SK-N-SH (cell line): ENCODE measurements around the gene PCSK5. TPM values are rescaled to one million over a fixed set of nuclear protein-coding genes. Genes with fewer than 3 reads are reported as not detected.

Experiments used
- CTCF ChIA-PET: fragments of 300-600, 350-600 bp; formaldehyde crosslinking; extraction: SDS; loops from one replicate; lab custom pipeline; 2021; lab: Yijun Ruan, JAX
- POLR2A ChIA-PET: fragments of 350-600 bp; sonication (Branson Sonifier 250); formaldehyde crosslinking; extraction: SDS; loops from one replicate; lab custom pipeline; 2020; ENCODE audit warnings: antibody characterized with exemption, inconsistent platforms; lab: Yijun Ruan, JAX
- DNase-seq: peaks from one replicate; pipeline ENCODE4 v3.0.0; 2012
- H2AFZ ChIP-seq: fragments of 200-600 bp; sonication (generic); 2 replicates; pipeline ENCODE4 v1.8.1; 2016; ENCODE audit warnings: antibody characterized with exemption, mild to moderate bottlenecking, low read depth
- H3F3A ChIP-seq: fragments of 200-600 bp; sonication (generic); replicated peaks from 2 replicates; pipeline ENCODE3; 2016; ENCODE audit warnings: antibody characterized with exemption, mild to moderate bottlenecking; ENCODE audit not compliant: insufficient read depth
- H3K27ac ChIP-seq, 2 experiments: fragments of 200-500 bp in 1 of 2; fragments of 200-600 bp in 1 of 2; sonication (Bioruptor generic) in 1 of 2; sonication (generic), shearing (Covaris generic) in 1 of 2; 2 replicates each; pipeline versions ENCODE4 v1.5.1 to v1.6.1; 2014 to 2016; ENCODE audit warnings: low read depth in 2 of 2, inconsistent platforms in 1 of 2, low read length in 1 of 2, mild to moderate bottlenecking in 1 of 2, mixed read lengths in 1 of 2
- H3K27me3 ChIP-seq: fragments of 200-600 bp; sonication (generic), shearing (Covaris generic); 2 replicates; pipeline ENCODE4 v1.6.1; 2016; ENCODE audit warnings: mixed run types; ENCODE audit not compliant: insufficient read depth
- H3K36me3 ChIP-seq, 2 experiments: fragments of 200-500 bp in 1 of 2; fragments of 200-600 bp in 1 of 2; sonication (Bioruptor generic) in 1 of 2; sonication (generic) in 1 of 2; replicated peaks in 1 of 2; 2 replicates each; pipeline versions ENCODE3 to v1.5.1; 2014 to 2016; ENCODE audit warnings: low read length in 1 of 2, mild to moderate bottlenecking in 1 of 2; ENCODE audit not compliant: insufficient read depth in 2 of 2, control insufficient read depth in 1 of 2
- H3K4me1 ChIP-seq, 2 experiments: fragments of 200-500 bp in 1 of 2; fragments of 200-600 bp in 1 of 2; sonication (Bioruptor generic) in 1 of 2; sonication (generic), shearing (Covaris generic) in 1 of 2; 2 replicates each; pipeline versions ENCODE4 v1.5.1 to v1.6.1; 2014 to 2016; ENCODE audit warnings: low read depth in 1 of 2, low read length in 1 of 2, mixed run types in 1 of 2; ENCODE audit not compliant: insufficient read depth in 2 of 2, control insufficient read depth in 1 of 2
- H3K4me2 ChIP-seq: fragments of 200-600 bp; sonication (generic), shearing (Covaris generic); 2 replicates; pipeline ENCODE4 v1.6.1; 2017; ENCODE audit warnings: mixed run types
- H3K4me3 ChIP-seq, 2 experiments: fragments of 200-500 bp in 1 of 2; fragments of 200-600 bp in 1 of 2; sonication (Bioruptor generic) in 1 of 2; sonication (generic), shearing (Covaris generic) in 1 of 2; 2 replicates each; pipeline versions ENCODE4 v1.5.1 to v1.8.1; 2014 to 2016; ENCODE audit warnings: low read depth in 2 of 2, inconsistent platforms in 1 of 2, low read length in 1 of 2, mild to moderate bottlenecking in 1 of 2, mixed read lengths in 1 of 2, moderate library complexity in 1 of 2
- H3K79me2 ChIP-seq: fragments of 200-600 bp; sonication (generic); 2 replicates; pipeline ENCODE4 v1.8.1; 2017; ENCODE audit warnings: mild to moderate bottlenecking; ENCODE audit not compliant: insufficient read depth
- H3K9ac ChIP-seq: fragments of 200-600 bp; sonication (generic); 2 replicates; pipeline ENCODE4 v1.6.1; 2017; ENCODE audit warnings: mixed run types
- H3K9me2 ChIP-seq: fragments of 200-600 bp; sonication (generic); 2 replicates; pipeline ENCODE4 v1.6.1; 2017; ENCODE audit warnings: mixed run types
- H3K9me3 ChIP-seq: fragments of 200-600 bp; sonication (generic); 2 replicates; pipeline ENCODE4 v1.6.1; 2017; ENCODE audit warnings: mixed run types, mild to moderate bottlenecking, moderate library complexity
- H4K20me1 ChIP-seq: fragments of 200-600 bp; sonication (generic); 2 replicates; pipeline ENCODE4 v1.6.1; 2017; ENCODE audit warnings: mild to moderate bottlenecking, mixed run types; ENCODE audit not compliant: insufficient read depth
- ELF1 ChIP-seq: IDR thresholded peaks from 2 replicates; pipeline ENCODE4 v1.4.0; 2012
- EP300 ChIP-seq, 2 experiments: IDR thresholded peaks; 2 replicates each; pipeline versions ENCODE4 v1.4.0 to v1.6.1; 2012; ENCODE audit warnings: borderline replicate concordance in 1 of 2, low read depth in 1 of 2, low read length in 1 of 2
- EZH2phosphoT487 ChIP-seq: fragments of 200-600 bp; sonication (generic); IDR thresholded peaks from 2 replicates; pipeline ENCODE4 v1.6.1; 2017; ENCODE audit warnings: low read depth, mixed run types, mild to moderate bottlenecking, antibody characterized with exemption, moderate library complexity, borderline replicate concordance
- FOSL2 ChIP-seq: IDR thresholded peaks from 2 replicates; pipeline ENCODE4 v1.4.0; 2012; ENCODE audit warnings: low read depth, mild to moderate bottlenecking, moderate library complexity, borderline replicate concordance
- FOXJ3 ChIP-seq: sonication (generic); formaldehyde crosslinking; IDR thresholded peaks from 2 replicates; pipeline ENCODE4 v1.5.1; 2020; ENCODE audit warnings: mild to moderate bottlenecking, missing genetic modification reagents
- FOXM1 ChIP-seq: IDR thresholded peaks from 2 replicates; pipeline ENCODE4 v1.4.0; 2012; ENCODE audit warnings: low read depth, mild to moderate bottlenecking
- GABPA ChIP-seq: IDR thresholded peaks from 2 replicates; pipeline ENCODE4 v1.4.0; 2012; ENCODE audit warnings: low read depth, mild to moderate bottlenecking
- IRF3 ChIP-seq: fragments of 150-350 bp; IDR thresholded peaks from 2 replicates; pipeline ENCODE4 v1.6.1; 2016; ENCODE audit warnings: mild to moderate bottlenecking, low read depth, low read length
- MEF2A ChIP-seq: IDR thresholded peaks from 2 replicates; pipeline ENCODE4 v1.4.0; 2012; ENCODE audit warnings: low read depth, borderline replicate concordance
- NFIC ChIP-seq: IDR thresholded peaks from 2 replicates; pipeline ENCODE4 v1.4.0; 2012; ENCODE audit warnings: borderline replicate concordance
- NRF1 ChIP-seq: IDR thresholded peaks from 2 replicates; pipeline ENCODE4 v1.6.1; 2012; ENCODE audit warnings: low read depth, mild to moderate bottlenecking, low read length
- PBX3 ChIP-seq: IDR thresholded peaks from 2 replicates; pipeline ENCODE4; 2012
- POLR2AphosphoS5 ChIP-seq: IDR thresholded peaks from 2 replicates; pipeline ENCODE4 v1.6.1; 2012; ENCODE audit warnings: low read depth, low read length
- RCOR1 ChIP-seq: fragments of 150-350 bp; IDR thresholded peaks from 2 replicates; pipeline ENCODE4 v1.6.1; 2017; ENCODE audit warnings: antibody characterized with exemption, low read length
- RFX5 ChIP-seq: IDR thresholded peaks from 2 replicates; pipeline ENCODE4 v1.6.1; 2012; ENCODE audit warnings: mild to moderate bottlenecking, improper control_type of control experiment, low read length
- RXRA ChIP-seq: IDR thresholded peaks from 2 replicates; pipeline ENCODE4 v1.4.0; 2012; ENCODE audit warnings: low read depth, mild to moderate bottlenecking, borderline replicate concordance
- SIN3A ChIP-seq: IDR thresholded peaks from 2 replicates; pipeline ENCODE4 v1.6.1; 2012; ENCODE audit warnings: low read depth, mild to moderate bottlenecking, low read length, moderate library complexity, borderline replicate concordance
- TCF12 ChIP-seq: IDR thresholded peaks from 2 replicates; pipeline ENCODE4 v1.4.0; 2012
- TEAD4 ChIP-seq: IDR thresholded peaks from 2 replicates; pipeline ENCODE4 v1.4.0; 2012; ENCODE audit warnings: mild to moderate bottlenecking, borderline replicate concordance; ENCODE audit not compliant: insufficient read depth
- YY1 ChIP-seq: IDR thresholded peaks from 2 replicates; pipeline ENCODE4 v1.4.0; 2012; ENCODE audit warnings: low read depth, mild to moderate bottlenecking
- ZBTB33 ChIP-seq: IDR thresholded peaks from 2 replicates; pipeline ENCODE4 v1.4.0; 2012; ENCODE audit warnings: low read depth, borderline replicate concordance
- WGBS: methylation state at CpG from one replicate; pipeline ENCODE4 v1.1.6; 2017; ENCODE audit warnings: low lambda C conversion rate; 5-methylcytosine and 5-hydroxymethylcytosine counted together
- polyA plus RNA-seq, 3 experiments: library from polyadenylated mRNA; depleted of rRNA; stranded (reverse); fragments of >200 nt; gene quantifications; 2 replicates each; pipeline ENCODE4 v1.2.3, GENCODE V29; 2012
- TF ChIP-seq, protein P1 (sequence below): IDR thresholded peaks from 2 replicates; pipeline ENCODE4 v1.4.0; 2012; ENCODE audit warnings: low read depth

PCSK5 gene
- polyA plus RNA-seq, 1 of the 3 experiments (the other 2 are of a cell fraction) = 0.08 TPM

- H3K9me3 ChIP-seq = no peaks in the 10 kb centered on the region
- H3K36me3 ChIP-seq = no peaks in the 10 kb centered on the region
- H3K9me2 ChIP-seq = no peaks in the 10 kb centered on the region
- WGBS = 41% methylated on average over 9 of the region's 9 CpGs
- TF ChIP-seq, protein P1, sequence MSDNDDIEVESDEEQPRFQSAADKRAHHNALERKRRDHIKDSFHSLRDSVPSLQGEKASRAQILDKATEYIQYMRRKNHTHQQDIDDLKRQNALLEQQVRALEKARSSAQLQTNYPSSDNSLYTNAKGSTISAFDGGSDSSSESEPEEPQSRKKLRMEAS = no peak
- TF ChIP-seq EP300 (IDR thresholded peaks at IDR 0.05; ENCODE audit: borderline replicate concordance in 1 of 2, low read depth in 1 of 2, low read length in 1 of 2) (no peak), FOXM1 (no peak), TEAD4 (no peak), POLR2AphosphoS5 (no peak), RCOR1 (no peak), FOSL2 (no peak), ELF1 (no peak), RFX5 (no peak), NRF1 (no peak), PBX3 (no peak), IRF3 (no peak), TCF12 (no peak), RXRA (no peak), ZBTB33 (no peak)
- H3K4me1 ChIP-seq = no peaks in the 10 kb centered on the region
- H3K4me2 ChIP-seq = no peak overlapping the region
- H4K20me1 ChIP-seq = no peaks in the 10 kb centered on the region
- H2AFZ ChIP-seq = no peak overlapping the region
- no peak for DNase-seq
- H3F3A ChIP-seq = no peaks in the 10 kb centered on the region
- H3K4me3 ChIP-seq = no peak overlapping the region
- ChIA-PET POLR2A (no interaction called here), CTCF (no interaction called here)
- no peak overlapping the region for H3K9ac ChIP-seq
- H3K27ac ChIP-seq = no peak overlapping the region
- H3K27me3 ChIP-seq = peaks cover 5% of the 10 kb centered on the region; the same call in 1 of the 2 replicates
- H3K79me2 ChIP-seq = no peaks in the 10 kb centered on the region
These were observed 356.2 kb downstream of the PCSK5 start for GRCh38 chr9:76246680-76247079.

DNA sequence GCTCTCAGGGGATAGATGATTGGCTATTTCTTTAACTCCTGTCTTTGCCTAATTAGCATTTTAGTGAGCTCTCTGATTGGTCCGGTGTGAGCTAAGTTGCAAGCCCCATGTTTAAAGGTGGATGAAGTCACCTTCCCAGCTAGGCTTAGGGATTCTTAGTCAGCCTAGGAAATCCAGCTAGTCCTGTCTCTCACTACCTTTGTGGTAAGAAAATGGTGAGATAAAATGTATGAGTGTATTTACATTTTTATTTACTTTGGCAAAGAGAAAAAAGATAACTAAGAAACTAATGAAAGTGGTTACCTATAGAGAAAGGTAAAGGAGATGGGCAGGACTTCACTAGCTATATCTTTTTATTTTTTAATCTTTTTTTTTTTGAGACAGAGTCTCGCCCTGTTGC is 357.0 kb downstream of the PCSK5 start:
- Histone ChIP-seq H3K9ac (no peak overlapping the region), H3K4me1 (no peaks in the 10 kb centered on the region), H3K27ac (no peak overlapping the region), H3K36me3 (no peaks in the 10 kb centered on the region), H3F3A (no peaks in the 10 kb centered on the region), H2AFZ (no peak overlapping the region), H4K20me1 (no peaks in the 10 kb centered on the region), H3K27me3 (peaks cover 5% of the 10 kb centered on the region; the same call in 1 of the 2 replicates), H3K9me3 (no peaks in the 10 kb centered on the region), H3K4me2 (no peak overlapping the region), H3K9me2 (no peaks in the 10 kb centered on the region), H3K79me2 (no peaks in the 10 kb centered on the region), H3K4me3 (no peak overlapping the region)
- CTCF ChIA-PET = no interaction called here
- POLR2A ChIA-PET = no interaction called here
- no peak for DNase-seq
- WGBS = 36% methylated on average over 2 of the region's 2 CpGs
- TF ChIP-seq RCOR1 (no peak), MEF2A (no peak), NFIC (no peak), ELF1 (no peak), TCF12 (no peak), YY1 (no peak), IRF3 (no peak), EZH2phosphoT487 (no peak), FOXJ3 (CRISPR knock-in tag) (no peak), FOSL2 (no peak), GABPA (no peak), PBX3 (no peak), SIN3A (no peak), RFX5 (no peak)
- TF ChIP-seq, protein P1 = no peak
